GM13976 (cell line): ENCODE results near the gene MMAB.

ENCODE experiments used
- DNase-seq: peaks from one replicate; pipeline ENCODE4 v3.0.0; 2012; ENCODE audit warnings: low spot score
- CTCF ChIP-seq: IDR thresholded peaks from 2 replicates; pipeline ENCODE4 v1.5.1; 2012; ENCODE audit warnings: borderline replicate concordance, mild to moderate bottlenecking; ENCODE audit not compliant: insufficient read depth; ENCODE audit errors: extremely low read depth, missing control alignments, control extremely low read depth
- in situ Hi-C: fragments of 300-500 bp; cut with MboI; formaldehyde crosslinking; loops from one replicate; pipeline ENCODE4 v1.12.0; 2022; ENCODE audit warnings: low sequenced_read_pairs, mixed read lengths, inconsistent platforms; ENCODE audit not compliant: unreplicated experiment

MMAB gene

GRCh38 chr12:109566424-109566823 is 6.9 kb downstream of the MMAB start:
- in situ Hi-C loops = no loop called here
- no peak for DNase-seq
- TF ChIP-seq CTCF = no peak

- no peak for TF ChIP-seq CTCF
- in situ Hi-C loops = no loop called here
- DNase-seq = no peak
Observed at GRCh38 chr12:109563291-109564284, 9.7 kb downstream of the MMAB start.

GRCh38 chr12:109562871-109563270 is 10.4 kb downstream of the MMAB start:
- no peak for DNase-seq
- in situ Hi-C loops = no loop called here
- no peak for TF ChIP-seq CTCF

- no peak for TF ChIP-seq CTCF
- no peak for DNase-seq
- in situ Hi-C loops = no loop called here
Observed at GRCh38 chr12:109561711-109562030, 11.6 kb downstream of the MMAB start.

- no peak for DNase-seq
- in situ Hi-C loops = no loop called here
Observed at GRCh38 chr12:109560867-109561710, 12.2 kb downstream of the MMAB start.

More at GRCh38 chr12:109560867-109561710, 12.2 kb downstream of the MMAB start:
- no peak for TF ChIP-seq CTCF
